Activated T-cell treated with anti-CD3 and anti-CD28 coated beads for 24 hours (primary cell): ENCODE data around the gene RRAS2.
A peak's percentile ranks its signal among the peaks of the same experiment; 100 is the strongest.
"Not testable (repeated sequence)": the region's sequence is repeated elsewhere in the genome, so short reads cannot be mapped to it uniquely, and the experiment has no call there.

Experiments used
- DNase-seq: peaks from one replicate; pipeline ENCODE4 v3.0.0-alpha.2; 2020; ENCODE audit warnings: low read depth

RRAS2 gene

GRCh38 chr11:14371249-14371648 lies 12.3 kb upstream of the RRAS2 start:
- DNase-seq = no peak

- no peak for DNase-seq
These were observed 11.5 kb upstream of the RRAS2 start for GRCh38 chr11:14370496-14370895.

GRCh38 chr11:14369598-14369997 lies 10.6 kb upstream of the RRAS2 start:
- no peak for DNase-seq

- no peak for DNase-seq
These were observed 8.0 kb upstream of the RRAS2 start for GRCh38 chr11:14366936-14367335.

- no peak for DNase-seq
These were observed 5.3 kb upstream of the RRAS2 start for GRCh38 chr11:14364322-14364721.

GRCh38 chr11:14362611-14363010 lies 3.6 kb upstream of the RRAS2 start:
- DNase-seq = no peak

- DNase-seq = no peak
These were observed 3.0 kb upstream of the RRAS2 start for GRCh38 chr11:14361951-14362350.

GRCh38 chr11:14360976-14361375 lies 2.0 kb upstream of the RRAS2 start:
- DNase-seq = no peak

GRCh38 chr11:14359501-14360031 lies 583 bp upstream of the RRAS2 start:
- DNase-seq = no peak

- DNase-seq = peak; percentile 20
These were observed 878 bp downstream of the RRAS2 start for GRCh38 chr11:14357881-14358728.

GRCh38 chr11:14356342-14356741 lies 2.6 kb downstream of the RRAS2 start:
- no peak for DNase-seq

- DNase-seq = not testable (repeated sequence)
These were observed 4.4 kb downstream of the RRAS2 start for GRCh38 chr11:14354604-14355003.

- no peak for DNase-seq
These were observed 8.2 kb downstream of the RRAS2 start for GRCh38 chr11:14350716-14351238.

GRCh38 chr11:14350215-14350614 lies 8.8 kb downstream of the RRAS2 start:
- DNase-seq = no peak

GRCh38 chr11:14347991-14348390 lies 11.0 kb downstream of the RRAS2 start:
- no peak for DNase-seq

- no peak for DNase-seq
These were observed 11.5 kb downstream of the RRAS2 start for GRCh38 chr11:14347494-14347893.

GRCh38 chr11:14346303-14346955 lies 12.6 kb downstream of the RRAS2 start:
- no peak for DNase-seq

- DNase-seq = no peak
These were observed 13.3 kb downstream of the RRAS2 start for GRCh38 chr11:14345668-14346067.

- DNase-seq = not testable (repeated sequence)
These were observed 14.0 kb downstream of the RRAS2 start for GRCh38 chr11:14345016-14345415.

GRCh38 chr11:14342906-14343305 lies 16.1 kb downstream of the RRAS2 start:
- DNase-seq = no peak

GRCh38 chr11:14341968-14342367 lies 17.0 kb downstream of the RRAS2 start:
- no peak for DNase-seq

- no peak for DNase-seq
These were observed 18.3 kb downstream of the RRAS2 start for GRCh38 chr11:14340721-14341120.

- no peak for DNase-seq
These were observed 19.6 kb downstream of the RRAS2 start for GRCh38 chr11:14339356-14339755.
